IMR-90 (cell line): ENCODE measurements around the gene PYGM. TPM values are rescaled to one million over a fixed set of nuclear protein-coding genes. Genes with fewer than 3 reads are reported as not detected.
A peak's percentile ranks its signal among the peaks of the same experiment; 100 is the strongest.

ENCODE experiments used
- ATAC-seq: fragments of 200-7000 bp; cut with Tn5 transposase; 2 replicates; pipeline ENCODE4 v1.9.1; 2020; ENCODE audit warnings: low read depth, mild to moderate bottlenecking, moderate library complexity
- BruUV-seq: library from RNA; stranded (reverse); fragments of 400-500 nt; replicated peaks from 2 replicates; lab custom pipeline; 2021; lab: Mats Ljungman, UMichigan
- CTCF ChIA-PET: fragments of 300-600 bp; formaldehyde crosslinking; extraction: SDS; loops from one replicate; lab custom pipeline; 2021; ENCODE audit warnings: antibody characterized with exemption; lab: Yijun Ruan, JAX
- POLR2A ChIA-PET: fragments of 300-600 bp; sonication (Branson Sonifier 250); formaldehyde crosslinking; loops from one replicate; lab custom pipeline; 2022; ENCODE audit warnings: antibody characterized with exemption; ENCODE audit not compliant: unreplicated experiment; lab: Charles Lee
- DNase-seq: peaks from one replicate; pipeline ENCODE4 v3.0.0; 2013
- H2AFZ ChIP-seq: replicated peaks from 2 replicates; pipeline ENCODE3; 2013; ENCODE audit warnings: low read length, mild to moderate bottlenecking; ENCODE audit not compliant: poor library complexity
- H2AK5ac ChIP-seq: 2 replicates; pipeline ENCODE4 v1.6.1; 2013; ENCODE audit warnings: low read depth, low read length, inconsistent platforms
- H2AK9ac ChIP-seq: replicated peaks from 2 replicates; pipeline ENCODE3; 2013; ENCODE audit warnings: mild to moderate bottlenecking, low read depth, low read length, moderate library complexity; ENCODE audit not compliant: poor library complexity
- H2BK120ac ChIP-seq: 2 replicates; pipeline ENCODE4 v1.6.1; 2013; ENCODE audit warnings: low read depth, low read length, inconsistent platforms
- H2BK15ac ChIP-seq: 3 replicates; pipeline ENCODE4 v1.6.1; 2013; ENCODE audit warnings: low read depth, low read length, inconsistent platforms
- H2BK20ac ChIP-seq: 2 replicates; pipeline ENCODE4 v1.6.1; 2013; ENCODE audit warnings: low read depth, mild to moderate bottlenecking, inconsistent platforms, low read length, moderate library complexity
- H2BK5ac ChIP-seq: 2 replicates; pipeline ENCODE4 v1.6.1; 2013; ENCODE audit warnings: mild to moderate bottlenecking, low read depth, low read length, inconsistent platforms; ENCODE audit not compliant: poor library complexity, severe bottlenecking
- H3K14ac ChIP-seq: replicated peaks from 2 replicates; pipeline ENCODE4 v1.6.1; 2013; ENCODE audit warnings: low read depth, low read length, inconsistent platforms
- H3K18ac ChIP-seq: 2 replicates; pipeline ENCODE4 v1.6.1; 2013; ENCODE audit warnings: low read depth, low read length, control low read depth
- H3K23ac ChIP-seq: 2 replicates; pipeline ENCODE4 v1.6.1; 2013; ENCODE audit warnings: low read depth, low read length, inconsistent platforms
- H3K27ac ChIP-seq: 2 replicates; pipeline ENCODE4 v1.5.1; 2013; ENCODE audit warnings: mild to moderate bottlenecking, control low read depth, low read length; ENCODE audit not compliant: insufficient read depth
- H3K27me3 ChIP-seq: 2 replicates; pipeline ENCODE4 v1.6.1; 2013; ENCODE audit warnings: low read length; ENCODE audit not compliant: control insufficient read depth, insufficient read depth
- H3K36me3 ChIP-seq: 2 replicates; pipeline ENCODE4 v1.6.1; 2013; ENCODE audit warnings: low read length, mixed read lengths; ENCODE audit not compliant: control insufficient read depth, insufficient read depth
- H3K4ac ChIP-seq: 2 replicates; pipeline ENCODE4 v1.6.1; 2013; ENCODE audit warnings: low read depth, low read length, inconsistent platforms
- H3K4me1 ChIP-seq: 2 replicates; pipeline ENCODE4 v1.6.1; 2013; ENCODE audit warnings: low read length, mixed read lengths; ENCODE audit not compliant: control insufficient read depth, insufficient read depth
- H3K4me2 ChIP-seq: 2 replicates; pipeline ENCODE4 v1.6.1; 2013; ENCODE audit warnings: low read depth, mild to moderate bottlenecking, control low read depth, low read length, moderate library complexity
- H3K4me3 ChIP-seq: 2 replicates; pipeline ENCODE4 v1.5.1; 2013; ENCODE audit warnings: low read depth, mild to moderate bottlenecking, control low read depth, low read length, moderate library complexity; ENCODE audit not compliant: insufficient read depth
- H3K56ac ChIP-seq: 2 replicates; pipeline ENCODE4 v1.6.1; 2013; ENCODE audit warnings: low read length, inconsistent platforms; ENCODE audit not compliant: insufficient read depth; ENCODE audit errors: extremely low read depth
- H3K79me1 ChIP-seq, 2 experiments: 2 replicates each; pipeline ENCODE4 v1.6.1; 2013; ENCODE audit warnings: low read length in 2 of 2, inconsistent platforms in 1 of 2, low read depth in 1 of 2
- H3K9ac ChIP-seq: 2 replicates; pipeline ENCODE4 v1.6.1; 2013; ENCODE audit warnings: low read depth, low read length, control low read depth
- H3K9me1 ChIP-seq: 2 replicates; pipeline ENCODE4 v1.6.1; 2013; ENCODE audit warnings: low read length, inconsistent platforms; ENCODE audit not compliant: insufficient read depth
- H3K9me3 ChIP-seq: 2 replicates; pipeline ENCODE4 v1.6.1; 2013; ENCODE audit warnings: low read length; ENCODE audit not compliant: control insufficient read depth, insufficient read depth
- H4K20me1 ChIP-seq: 2 replicates; pipeline ENCODE4 v1.6.1; 2013; ENCODE audit warnings: low read length, inconsistent platforms; ENCODE audit not compliant: insufficient read depth
- H4K5ac ChIP-seq: 2 replicates; pipeline ENCODE4 v1.6.1; 2013; ENCODE audit warnings: mild to moderate bottlenecking, low read depth, low read length, control low read depth
- H4K8ac ChIP-seq, 2 experiments: 2 replicates each; pipeline ENCODE4 v1.6.1; 2013; ENCODE audit warnings: low read depth in 2 of 2, low read length in 2 of 2, control low read depth in 1 of 2, inconsistent platforms in 1 of 2
- H4K91ac ChIP-seq: 2 replicates; pipeline ENCODE4 v1.6.1; 2013; ENCODE audit warnings: low read depth, low read length, inconsistent platforms; ENCODE audit not compliant: insufficient read depth
- BHLHE40 ChIP-seq: fragments of 150-350 bp; IDR thresholded peaks from 2 replicates; pipeline ENCODE4 v1.6.1; 2016; ENCODE audit warnings: mild to moderate bottlenecking, low read depth, low read length
- CEBPB ChIP-seq: IDR thresholded peaks from 2 replicates; pipeline ENCODE4 v1.6.1; 2012; ENCODE audit warnings: low read depth, low read length, improper control_type of control experiment
- CHD1 ChIP-seq: IDR thresholded peaks from 2 replicates; pipeline ENCODE4 v1.6.1; 2012; ENCODE audit warnings: low read depth, low read length, improper control_type of control experiment
- MAZ ChIP-seq: IDR thresholded peaks from 2 replicates; pipeline ENCODE4 v1.6.1; 2012; ENCODE audit warnings: low read depth, mild to moderate bottlenecking, low read length, improper control_type of control experiment, moderate library complexity, borderline replicate concordance
- MXI1 ChIP-seq: IDR thresholded peaks from 2 replicates; pipeline ENCODE4 v1.6.1; 2012; ENCODE audit warnings: low read depth, mild to moderate bottlenecking, low read length, moderate library complexity, borderline replicate concordance
- POLR2A ChIP-seq: IDR thresholded peaks from 2 replicates; pipeline ENCODE4 v1.6.1; 2012; ENCODE audit warnings: mild to moderate bottlenecking, low read depth, low read length
- RAD21 ChIP-seq: IDR thresholded peaks from 2 replicates; pipeline ENCODE4 v1.6.1; 2012; ENCODE audit warnings: low read length, improper control_type of control experiment
- RCOR1 ChIP-seq: IDR thresholded peaks from 2 replicates; pipeline ENCODE4 v1.6.1; 2012; ENCODE audit warnings: mild to moderate bottlenecking, low read length, improper control_type of control experiment; ENCODE audit not compliant: insufficient replicate concordance
- RFX5 ChIP-seq: IDR thresholded peaks from 2 replicates; pipeline ENCODE4 v1.8.0; 2012; ENCODE audit warnings: low read depth, mild to moderate bottlenecking, low read length, moderate library complexity
- SMC3 ChIP-seq: fragments of 150-350 bp; IDR thresholded peaks from 2 replicates; pipeline ENCODE4 v1.6.1; 2016; ENCODE audit warnings: low read depth, mild to moderate bottlenecking, antibody characterized with exemption, low read length, moderate library complexity
- WGBS, 2 experiments: methylation state at CpG; one replicate each; pipeline versions ENCODE4 v1.1.5 to v1.1.7; 2013; ENCODE audit warnings: missing lambda C conversion rate in 2 of 2; ENCODE audit not compliant: insufficient read length in 1 of 2; ENCODE audit errors: extremely low coverage in 2 of 2; 5-methylcytosine and 5-hydroxymethylcytosine counted together
- dilution Hi-C: fragments of 300-500 bp; cut with HindIII; formaldehyde crosslinking; loops from one replicate; pipeline ENCODE4 v1.14.3; 2018; ENCODE audit warnings: low sequenced_read_pairs; ENCODE audit not compliant: unreplicated experiment
- in situ Hi-C: fragments of 300-500 bp; cut with MboI; formaldehyde crosslinking; loops from 3 replicates; pipeline ENCODE4 v1.14.3; 2019; ENCODE audit warnings: low sequenced_read_pairs, inconsistent platforms, mixed read lengths
- intact Hi-C: fragments of 100-400 bp; cut with micrococcal nuclease; formaldehyde crosslinking; loops from 2 replicates; pipeline ENCODE4 v1.10.0; 2022
- polyA plus RNA-seq, 3 experiments: library from polyadenylated mRNA; depleted of rRNA; stranded (reverse); fragments of >200 nt; gene quantifications; 2 replicates each; pipeline ENCODE4 v1.2.3, GENCODE V29; 2012; ENCODE audit warnings: low replicate concordance in 1 of 3
- total RNA-seq: library from RNA; depleted of rRNA; stranded (reverse); fragments of >200 nt; gene quantifications from 2 replicates; pipeline ENCODE4 v1.2.3, GENCODE V29; 2012
- TF ChIP-seq, protein P1 (sequence below): fragments of 150-350 bp; IDR thresholded peaks from 2 replicates; pipeline ENCODE4 v1.6.1; 2017; ENCODE audit warnings: mild to moderate bottlenecking, antibody characterized with exemption, low read length, low read depth
- TF ChIP-seq, protein P2 (sequence below): fragments of 150-350 bp; IDR thresholded peaks from 2 replicates; pipeline ENCODE4 v1.6.1; 2016; ENCODE audit warnings: low read depth, mild to moderate bottlenecking, low read length, moderate library complexity, borderline replicate concordance

Gene PYGM
- total and polyA plus RNA-seq, 2 of the 4 experiments (the other 2 are of a cell fraction) = 0.18 to 0.21 TPM

DNA sequence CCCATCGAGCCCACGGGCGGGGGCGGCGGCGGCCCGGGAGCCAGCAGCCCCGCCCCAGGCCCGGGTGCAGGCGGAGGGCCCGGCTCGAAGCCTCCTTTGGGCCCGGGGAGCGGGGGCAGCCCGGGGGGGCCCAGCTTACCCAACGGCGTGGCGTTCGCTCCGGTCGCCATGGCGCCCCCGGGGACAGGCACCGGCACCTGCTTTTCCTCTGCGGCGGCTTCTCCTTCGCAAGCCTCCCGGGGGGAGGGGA is 18.4 kb upstream of the PYGM start:
- in situ Hi-C loops (no loop called here), dilution Hi-C loops (no loop called here), intact Hi-C loops (loop anchor here (2.0 kb wide), 1 partner anchor 25 kb away; the partner anchor contains the start of gene MAP4K2)
- Histone ChIP-seq H3K4ac (peak overlapping the region; percentile 64), H3K14ac (peak overlapping the region; percentile 45; the same call in 1 of the 2 replicates), H4K5ac (no peak overlapping the region), H2BK15ac (no peak overlapping the region), H3K23ac (no peak overlapping the region), H4K8ac (peak overlapping the region in 1 of 2 experiments; percentile 48; a peak in 1 of 4 replicates), H2AK5ac (0 out of 2 replicates have a peak overlapping the region, but pooled peaks have one; percentile 64), H3K18ac (no peak overlapping the region), H2AK9ac (peak overlapping the region; percentile 95), H2AFZ (peak overlapping the region; percentile 86), H3K9ac (peak overlapping the region; percentile 84), H3K27me3 (no peaks in the 10 kb centered on the region), H3K36me3 (peaks cover 24% of the 10 kb centered on the region), H2BK120ac (no peak overlapping the region), H3K79me1 (peaks cover 12 to 46% of the 10 kb centered on the region in 2 experiments), H3K9me3 (no peaks in the 10 kb centered on the region), H3K4me2 (no peak overlapping the region), H3K27ac (peak overlapping the region; percentile 94), H2BK20ac (no peak overlapping the region), H4K91ac (peak overlapping the region; percentile 75), H3K56ac (no peak overlapping the region), H3K4me1 (peaks cover 2% of the 10 kb centered on the region; the same call in 1 of the 2 replicates), H3K9me1 (no peaks in the 10 kb centered on the region; the same call in 1 of the 2 replicates), H2BK5ac (peak overlapping the region; percentile 87), H3K4me3 (peak overlapping the region; percentile 94), H4K20me1 (peaks cover 44% of the 10 kb centered on the region)
- ATAC-seq (peak; percentile 2), DNase-seq (no peak)
- BruUV-seq = no TSS peak
- POLR2A ChIA-PET = interaction anchor here (0.5 to 0.6 kb wide), 2 partner anchors 794 to 1110 kb away, joined by 3 to 5 read pairs; partner anchors contain the start of genes FAM89B and FIBP
- CTCF ChIA-PET = interaction anchor here (1.3 kb wide), 1 partner anchor 9 kb away, joined by 4 read pairs; no protein-coding TSS in a partner anchor
- 4% methylated on average over 5 of the region's 28 CpGs; no CpG with 5 or more reads in 1 of the 2 experiments for WGBS, 2 experiments
- no peak for TF ChIP-seq BHLHE40
- TF ChIP-seq CHD1 = no peak
- TF ChIP-seq RCOR1 = no peak
- TF ChIP-seq RFX5 = no peak
- TF ChIP-seq POLR2A = no peak
- TF ChIP-seq, protein P1, sequence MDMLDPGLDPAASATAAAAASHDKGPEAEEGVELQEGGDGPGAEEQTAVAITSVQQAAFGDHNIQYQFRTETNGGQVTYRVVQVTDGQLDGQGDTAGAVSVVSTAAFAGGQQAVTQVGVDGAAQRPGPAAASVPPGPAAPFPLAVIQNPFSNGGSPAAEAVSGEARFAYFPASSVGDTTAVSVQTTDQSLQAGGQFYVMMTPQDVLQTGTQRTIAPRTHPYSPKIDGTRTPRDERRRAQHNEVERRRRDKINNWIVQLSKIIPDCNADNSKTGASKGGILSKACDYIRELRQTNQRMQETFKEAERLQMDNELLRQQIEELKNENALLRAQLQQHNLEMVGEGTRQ = no peak
- no peak for TF ChIP-seq MXI1
- no peak for TF ChIP-seq CEBPB
- no peak for TF ChIP-seq MAZ
- TF ChIP-seq SMC3 = no peak
- no peak for TF ChIP-seq RAD21
- TF ChIP-seq, protein P2, sequence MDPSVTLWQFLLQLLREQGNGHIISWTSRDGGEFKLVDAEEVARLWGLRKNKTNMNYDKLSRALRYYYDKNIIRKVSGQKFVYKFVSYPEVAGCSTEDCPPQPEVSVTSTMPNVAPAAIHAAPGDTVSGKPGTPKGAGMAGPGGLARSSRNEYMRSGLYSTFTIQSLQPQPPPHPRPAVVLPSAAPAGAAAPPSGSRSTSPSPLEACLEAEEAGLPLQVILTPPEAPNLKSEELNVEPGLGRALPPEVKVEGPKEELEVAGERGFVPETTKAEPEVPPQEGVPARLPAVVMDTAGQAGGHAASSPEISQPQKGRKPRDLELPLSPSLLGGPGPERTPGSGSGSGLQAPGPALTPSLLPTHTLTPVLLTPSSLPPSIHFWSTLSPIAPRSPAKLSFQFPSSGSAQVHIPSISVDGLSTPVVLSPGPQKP = no peak
